Measurements from ENCODE around the gene HEATR9.

DNA sequence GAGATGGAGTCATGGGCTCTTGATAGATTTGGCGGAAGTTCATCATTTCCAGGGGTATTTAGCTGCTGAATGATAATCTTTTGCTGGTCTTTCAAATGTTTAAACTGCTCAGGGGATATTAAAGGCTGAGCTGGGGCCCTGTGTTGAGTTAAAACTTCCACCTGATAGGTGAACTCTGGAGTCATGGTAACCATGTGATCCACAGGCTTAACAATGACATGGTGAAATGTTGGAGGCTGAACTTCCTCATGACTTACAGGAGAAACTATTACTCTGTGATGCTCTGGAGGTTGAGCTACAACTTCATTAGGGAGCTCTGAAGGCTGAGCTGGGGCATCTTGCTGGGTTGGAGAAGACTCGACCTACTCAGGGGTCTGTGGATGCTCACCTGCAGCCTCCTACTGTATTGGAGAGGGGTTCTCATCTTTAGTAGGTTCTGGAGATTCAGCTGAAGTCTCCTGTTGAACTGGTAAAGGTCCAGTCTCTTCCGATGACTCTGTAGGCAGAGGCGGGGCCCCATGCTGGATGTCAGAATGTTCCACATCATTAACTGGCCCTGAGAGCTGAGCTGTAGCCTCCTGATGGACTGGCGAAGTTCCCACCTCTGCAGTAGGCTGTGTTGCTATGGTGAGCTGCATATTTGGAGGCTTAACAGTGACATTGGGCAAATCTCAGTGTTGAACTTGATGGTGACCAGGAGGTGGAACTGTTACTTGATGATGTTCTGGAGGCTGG lies 37.7 kb upstream of the HEATR9 start:
- TF ChIP-seq, protein P1, sequence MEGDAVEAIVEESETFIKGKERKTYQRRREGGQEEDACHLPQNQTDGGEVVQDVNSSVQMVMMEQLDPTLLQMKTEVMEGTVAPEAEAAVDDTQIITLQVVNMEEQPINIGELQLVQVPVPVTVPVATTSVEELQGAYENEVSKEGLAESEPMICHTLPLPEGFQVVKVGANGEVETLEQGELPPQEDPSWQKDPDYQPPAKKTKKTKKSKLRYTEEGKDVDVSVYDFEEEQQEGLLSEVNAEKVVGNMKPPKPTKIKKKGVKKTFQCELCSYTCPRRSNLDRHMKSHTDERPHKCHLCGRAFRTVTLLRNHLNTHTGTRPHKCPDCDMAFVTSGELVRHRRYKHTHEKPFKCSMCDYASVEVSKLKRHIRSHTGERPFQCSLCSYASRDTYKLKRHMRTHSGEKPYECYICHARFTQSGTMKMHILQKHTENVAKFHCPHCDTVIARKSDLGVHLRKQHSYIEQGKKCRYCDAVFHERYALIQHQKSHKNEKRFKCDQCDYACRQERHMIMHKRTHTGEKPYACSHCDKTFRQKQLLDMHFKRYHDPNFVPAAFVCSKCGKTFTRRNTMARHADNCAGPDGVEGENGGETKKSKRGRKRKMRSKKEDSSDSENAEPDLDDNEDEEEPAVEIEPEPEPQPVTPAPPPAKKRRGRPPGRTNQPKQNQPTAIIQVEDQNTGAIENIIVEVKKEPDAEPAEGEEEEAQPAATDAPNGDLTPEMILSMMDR (IDR thresholded peaks at IDR 0.05; ENCODE audit: borderline replicate concordance, extremely low read depth, low read length, poor library complexity, severe bottlenecking): no peak
- no peak for TF ChIP-seq EZH2 (IDR thresholded peaks at IDR 0.05; ENCODE audit: borderline replicate concordance, low read depth, low read length, severe bottlenecking)

All from DND-41 (cell line).